Spleen (tissue), 11 donors: Measurements from ENCODE around the gene EPC2. TPM values are rescaled to one million over a fixed set of nuclear protein-coding genes. Genes with fewer than 3 reads are reported as not detected.

Experiments used
- DNase-seq: peaks from one replicate; pipeline ENCODE4 v3.0.0-alpha.2; 2020
- H3K27ac ChIP-seq, 8 donors: fragments of 200-600 bp; sonication (generic) in 7 of 8; 1 replicate in 4 of 8; 2 replicates in 4 of 8; pipeline versions ENCODE4 v1.5.0 to v1.8.0; 2016 to 2021; ENCODE audit warnings: inconsistent platforms in 4 of 8, mild to moderate bottlenecking in 4 of 8, moderate library complexity in 1 of 8
- H3K27me3 ChIP-seq, 7 donors: fragments of 200-600 bp; sonication (generic) in 6 of 7; replicated peaks in 1 of 7; 1 replicate in 4 of 7; 2 replicates in 3 of 7; pipeline versions ENCODE4 v1.5.0 to v1.8.0; 2016 to 2021; ENCODE audit warnings: inconsistent platforms in 3 of 7, mild to moderate bottlenecking in 1 of 7
- H3K36me3 ChIP-seq, 6 donors: fragments of 200-600 bp; sonication (generic) in 5 of 6; 1 replicate in 4 of 6; 2 replicates in 2 of 6; pipeline versions ENCODE4 v1.5.0 to v1.8.0; 2016 to 2021; ENCODE audit warnings: inconsistent platforms in 2 of 6
- H3K4me1 ChIP-seq, 6 donors: fragments of 200-600 bp; sonication (generic) in 5 of 6; 1 replicate in 3 of 6; 2 replicates in 3 of 6; pipeline versions ENCODE4 v1.5.0 to v1.8.0; 2016 to 2021; ENCODE audit warnings: inconsistent platforms in 3 of 6
- H3K4me3 ChIP-seq, 8 donors: fragments of 200-600 bp; sonication (generic) in 7 of 8; 1 replicate in 4 of 8; 2 replicates in 4 of 8; pipeline versions ENCODE4 v1.5.0 to v1.8.0; 2016 to 2021; ENCODE audit warnings: inconsistent platforms in 4 of 8, mild to moderate bottlenecking in 4 of 8, moderate library complexity in 2 of 8
- H3K9me3 ChIP-seq, 8 donors: fragments of 200-600 bp; sonication (generic) in 7 of 8; 1 replicate in 4 of 8; 2 replicates in 4 of 8; pipeline versions ENCODE4 v1.5.0 to v1.8.0; 2016 to 2021; ENCODE audit warnings: inconsistent platforms in 4 of 8
- CTCF ChIP-seq, 11 experiments: fragments of 200-600 bp in 7 of 11; fragments of 450-650 bp in 4 of 11; sonication (generic) in 4 of 11; IDR thresholded peaks in 8 of 11; conservative IDR thresholded peaks in 3 of 11; 1 replicate in 7 of 11; 2 replicates in 4 of 11; pipeline versions ENCODE4 v1.4.0 to v1.8.0; 2016 to 2021; ENCODE audit warnings: antibody characterized with exemption in 11 of 11, inconsistent platforms in 4 of 11, mild to moderate bottlenecking in 1 of 11
- POLR2A ChIP-seq, 3 donors: fragments of 450-650 bp; IDR thresholded peaks; one replicate each; pipeline ENCODE4 v1.5.1; 2017; ENCODE audit warnings: antibody characterized with exemption in 3 of 3, mild to moderate bottlenecking in 1 of 3
- POLR2AphosphoS5 ChIP-seq, 3 donors: sonication (generic); formaldehyde crosslinking; IDR thresholded peaks; one replicate each; pipeline ENCODE4 v1.5.1; 2017; ENCODE audit warnings: antibody characterized with exemption in 3 of 3
- WGBS, 5 donors: extraction: QIAGEN DNeasy Blood & Tissue Kit in 3 of 5; methylation state at CpG; one replicate each; pipeline versions ENCODE4 v1.1.5 to v1.1.7; 2013 to 2018; 5-methylcytosine and 5-hydroxymethylcytosine counted together
- intact Hi-C: fragments of 100-400 bp; cut with DNase I; formaldehyde crosslinking; loops from one replicate; pipeline ENCODE4 v1.15.0; 2023; ENCODE audit warnings: low total_unique reads
- polyA plus RNA-seq, 3 donors: library from polyadenylated mRNA; stranded (reverse); fragments of 200-250 nt; gene quantifications; one replicate each; pipeline ENCODE4 v1.2.1, GENCODE V29; 2013
- total RNA-seq, 7 donors: library from RNA; depleted of rRNA in 3 of 7; stranded (reverse); fragments of >200 nt in 3 of 7; fragmentation: NEBNext Ultra II Directional in 4 of 7; extraction: Animal tissue kit (Norgen Biotek cat#: 25700) in 4 of 7; gene quantifications; one replicate each; pipeline versions ENCODE4 v1.1.0 to v1.2.1, GENCODE V29; 2016 to 2021
- donor health status: healthy with polysubstance abuse.
- donor health status: DM: no; HTN: no; CAD: no; lungs with moderate emphysema.
- donor health status: DM: no; HTN: no; CAD: no.
- donor health status: Bipolar disorder and iron deficiency.
- donor health status: healthy.
- donor health status: DM: no; HTN: no; CAD: no.
- donor health status: DM: yes; HTN: yes; CAD: no.

The EPC2 gene
- total and polyA plus RNA-seq, 10 donors, result 7.4 to 49.0 (median 40.7) TPM

- Histone ChIP-seq H3K27ac (peak overlapping the region in 4 of 8 donors; percentile 63 to 78 (median 72)), H3K4me3 (no peak overlapping the region), H3K27me3 (no peaks in the 10 kb centered on the region), H3K9me3 (no peaks in the 10 kb centered on the region), H3K36me3 (no peaks in the 10 kb centered on the region), H3K4me1 (peaks cover 5 to 22% (median 14%) of the 10 kb centered on the region in 6 donors)
- TF ChIP-seq POLR2AphosphoS5 (IDR thresholded peaks at IDR 0.05), result no peak
- no peak for TF ChIP-seq CTCF (IDR thresholded peaks at IDR 0.05 in 8 of 11, conservative IDR thresholded peaks at IDR 0.05 in 3 of 11)
- no peak for TF ChIP-seq POLR2A (IDR thresholded peaks at IDR 0.05)
- intact Hi-C loops, result no loop called here
- WGBS, 5 donors, result 91 to 98% (median 97%) methylated on average over 7 of the region's 7 CpGs
- DNase-seq, result no peak
Measured at GRCh38 chr2:148613231-148614013, 31.1 kb upstream of the EPC2 start.

GRCh38 chr2:148614014-148614321 is 30.6 kb upstream of the EPC2 start:
- Histone ChIP-seq H3K36me3 (no peaks in the 10 kb centered on the region), H3K4me1 (peaks cover 5 to 24% (median 14%) of the 10 kb centered on the region in 6 donors), H3K9me3 (no peaks in the 10 kb centered on the region), H3K27me3 (no peaks in the 10 kb centered on the region), H3K4me3 (no peak overlapping the region), H3K27ac (peak overlapping the region in 5 of 8 donors; percentile 41 to 78 (median 69))
- TF ChIP-seq POLR2AphosphoS5 (IDR thresholded peaks at IDR 0.05) (no peak), CTCF (IDR thresholded peaks at IDR 0.05 in 8 of 11, conservative IDR thresholded peaks at IDR 0.05 in 3 of 11) (no peak), POLR2A (IDR thresholded peaks at IDR 0.05) (no peak)
- DNase-seq, result no peak
- intact Hi-C loops, result no loop called here

- peak overlapping the region in 7 of 8 donors; percentile 41 to 78 (median 63) for H3K27ac ChIP-seq
- 38 to 47% (median 47%) methylated on average over 6 of the region's 6 CpGs for WGBS, 5 donors
- no peaks in the 10 kb centered on the region for H3K27me3 ChIP-seq
- no peak overlapping the region for H3K4me3 ChIP-seq
- no peak for DNase-seq
- intact Hi-C loops, result no loop called here
- no peaks in the 10 kb centered on the region for H3K36me3 ChIP-seq
- peaks cover 5 to 29% (median 14%) of the 10 kb centered on the region in 6 donors for H3K4me1 ChIP-seq
- TF ChIP-seq CTCF (IDR thresholded peaks at IDR 0.05 in 8 of 11, conservative IDR thresholded peaks at IDR 0.05 in 3 of 11) (no peak), POLR2A (IDR thresholded peaks at IDR 0.05) (no peak), POLR2AphosphoS5 (IDR thresholded peaks at IDR 0.05) (no peak)
- no peaks in the 10 kb centered on the region for H3K9me3 ChIP-seq
Measured at GRCh38 chr2:148614322-148615049, 30.1 kb upstream of the EPC2 start.

- Histone ChIP-seq H3K4me3 (no peak overlapping the region), H3K9me3 (no peaks in the 10 kb centered on the region), H3K27me3 (no peaks in the 10 kb centered on the region), H3K27ac (peak overlapping the region in 3 of 8 donors; percentile 69 to 78 (median 74)), H3K4me1 (peaks cover 5 to 32% (median 14%) of the 10 kb centered on the region in 6 donors), H3K36me3 (no peaks in the 10 kb centered on the region)
- no peak for TF ChIP-seq POLR2AphosphoS5 (IDR thresholded peaks at IDR 0.05)
- no peak for TF ChIP-seq CTCF (IDR thresholded peaks at IDR 0.05 in 8 of 11, conservative IDR thresholded peaks at IDR 0.05 in 3 of 11)
- intact Hi-C loops, result no loop called here
- WGBS, 5 donors, result 58 to 87% (median 72%) methylated on average over 3 of the region's 3 CpGs
- DNase-seq, result no peak
Measured at GRCh38 chr2:148615381-148615841, 29.1 kb upstream of the EPC2 start.
